Neural progenitor cell (in vitro differentiated cells): Measurements from ENCODE around the gene FAAP100.

Experiments
- EZH2 ChIP-seq: fragments of 200-600 bp; sonication (generic); IDR thresholded peaks from 2 replicates; pipeline ENCODE4 v1.6.1; 2017; ENCODE audit warnings: antibody characterized with exemption, mild to moderate bottlenecking, moderate library complexity
- TF ChIP-seq, protein P1 (sequence below): fragments of 200-600 bp; sonication (generic); IDR thresholded peaks from 2 replicates; pipeline ENCODE4 v1.5.1; 2017; ENCODE audit warnings: antibody characterized with exemption, mild to moderate bottlenecking

DNA sequence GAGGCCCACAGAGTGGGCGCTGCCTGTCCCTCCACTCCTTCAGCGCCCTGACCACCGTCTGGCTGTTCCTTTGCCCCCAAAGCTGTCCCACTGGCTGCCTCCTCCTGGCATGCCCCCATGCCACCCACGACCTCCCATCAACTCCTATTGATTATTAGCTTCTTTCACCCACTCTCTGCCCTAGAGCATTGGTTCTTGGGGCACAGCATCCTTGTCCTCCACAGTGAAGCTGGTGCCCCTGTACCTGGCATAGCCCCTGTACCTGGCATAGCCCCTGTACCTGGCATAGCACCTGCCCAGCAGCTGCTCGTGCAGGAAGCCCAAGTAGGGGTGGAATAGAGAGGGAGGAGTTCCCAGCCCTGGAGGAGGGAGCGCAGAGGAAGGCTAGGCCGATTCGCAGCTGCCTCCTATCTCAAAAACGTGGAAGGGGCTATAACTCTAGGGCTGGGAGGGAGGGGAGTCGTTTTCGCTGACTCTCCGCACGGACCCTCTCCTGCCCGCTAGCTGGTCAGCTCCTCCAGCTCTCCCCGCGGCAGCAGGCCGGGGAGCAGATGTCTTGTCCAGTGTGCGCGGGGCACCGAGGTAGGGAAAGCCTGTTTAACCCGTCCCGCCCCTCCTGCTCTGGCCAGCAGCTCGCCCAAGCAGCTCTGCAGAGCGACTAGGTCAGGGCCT lies 33.9 kb downstream of the FAAP100 start:
- TF ChIP-seq, protein P1, sequence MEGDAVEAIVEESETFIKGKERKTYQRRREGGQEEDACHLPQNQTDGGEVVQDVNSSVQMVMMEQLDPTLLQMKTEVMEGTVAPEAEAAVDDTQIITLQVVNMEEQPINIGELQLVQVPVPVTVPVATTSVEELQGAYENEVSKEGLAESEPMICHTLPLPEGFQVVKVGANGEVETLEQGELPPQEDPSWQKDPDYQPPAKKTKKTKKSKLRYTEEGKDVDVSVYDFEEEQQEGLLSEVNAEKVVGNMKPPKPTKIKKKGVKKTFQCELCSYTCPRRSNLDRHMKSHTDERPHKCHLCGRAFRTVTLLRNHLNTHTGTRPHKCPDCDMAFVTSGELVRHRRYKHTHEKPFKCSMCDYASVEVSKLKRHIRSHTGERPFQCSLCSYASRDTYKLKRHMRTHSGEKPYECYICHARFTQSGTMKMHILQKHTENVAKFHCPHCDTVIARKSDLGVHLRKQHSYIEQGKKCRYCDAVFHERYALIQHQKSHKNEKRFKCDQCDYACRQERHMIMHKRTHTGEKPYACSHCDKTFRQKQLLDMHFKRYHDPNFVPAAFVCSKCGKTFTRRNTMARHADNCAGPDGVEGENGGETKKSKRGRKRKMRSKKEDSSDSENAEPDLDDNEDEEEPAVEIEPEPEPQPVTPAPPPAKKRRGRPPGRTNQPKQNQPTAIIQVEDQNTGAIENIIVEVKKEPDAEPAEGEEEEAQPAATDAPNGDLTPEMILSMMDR: no peak
- TF ChIP-seq EZH2: no peak
